HG03108 (cell line): ENCODE results near the gene IZUMO1.

Source experiments
- ATAC-seq: cut with Tn5 transposase; IDR thresholded peaks from one replicate; pipeline ENCODE4 v1.9.1; 2021; ENCODE audit warnings: moderate library complexity; ENCODE audit not compliant: unreplicated experiment

Gene IZUMO1

DNA sequence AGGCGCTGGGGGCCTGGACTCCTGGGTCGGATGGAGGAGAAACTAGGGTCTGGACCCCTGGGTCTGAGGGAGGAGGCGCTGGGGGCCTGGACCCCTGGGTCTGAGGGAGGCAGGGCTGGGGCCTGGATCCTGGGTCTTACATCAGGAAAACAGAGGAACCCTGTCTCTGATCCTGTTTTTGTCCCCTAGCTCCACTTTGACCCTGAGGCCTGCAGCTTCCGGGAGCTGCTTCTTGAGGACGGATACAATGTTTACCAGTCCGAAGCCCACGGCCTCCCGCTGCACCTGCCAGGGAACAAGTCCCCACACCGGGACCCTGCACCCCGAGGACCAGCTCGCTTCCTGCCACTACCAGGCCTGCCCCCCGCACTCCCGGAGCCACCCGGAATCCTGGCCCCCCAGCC lies 11.0 kb upstream of the IZUMO1 start:
- ATAC-seq = no peak

DNA sequence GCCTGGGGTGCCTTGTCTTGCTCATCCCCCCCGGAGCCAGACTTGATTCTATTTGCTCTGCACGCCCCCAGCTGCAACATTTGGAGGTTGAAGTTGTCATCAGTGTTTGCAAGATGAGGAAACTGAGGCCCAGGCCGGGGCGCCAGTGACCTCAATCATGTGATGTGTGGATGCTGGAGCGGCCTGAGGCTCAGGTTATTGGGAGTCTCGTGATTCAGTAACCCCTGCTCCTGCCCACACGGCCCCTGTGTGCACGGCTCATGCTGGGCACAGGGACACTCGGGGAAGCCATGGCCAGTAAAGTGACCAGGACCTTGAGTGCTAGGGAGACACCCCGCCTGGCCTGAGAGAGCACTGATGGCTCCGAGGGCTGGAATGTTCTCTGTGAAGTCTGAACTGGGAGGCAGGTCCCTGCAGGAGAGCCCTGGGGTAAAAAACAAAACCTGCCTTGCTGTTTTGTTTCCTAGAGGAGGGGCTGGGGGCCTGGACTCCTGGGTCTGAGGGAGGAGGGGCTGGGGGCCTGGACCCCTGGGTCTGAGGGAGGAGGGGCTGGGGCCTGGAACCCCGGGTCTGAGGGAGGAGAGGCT lies 10.5 kb upstream of the IZUMO1 start:
- ATAC-seq = no peak

DNA sequence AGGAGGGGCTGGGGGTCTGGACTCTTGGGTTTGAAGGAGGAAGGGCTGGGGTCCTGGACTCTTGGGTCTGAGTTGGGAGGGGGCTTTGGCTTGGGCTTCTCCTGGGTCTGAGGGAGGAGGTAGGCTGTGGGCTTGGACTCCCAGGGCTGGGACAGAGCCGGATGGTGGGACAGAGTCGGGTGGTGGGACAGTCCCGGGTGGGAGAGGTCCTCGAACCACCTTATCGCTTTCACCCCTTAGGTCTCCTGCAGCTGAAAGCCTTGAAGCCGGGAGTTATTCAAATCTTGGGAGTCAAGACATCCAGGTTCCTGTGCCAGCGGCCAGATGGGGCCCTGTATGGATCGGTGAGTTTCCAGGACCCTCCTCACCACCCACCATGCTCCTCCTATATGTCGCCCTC lies 10.0 kb upstream of the IZUMO1 start:
- no peak for ATAC-seq

DNA sequence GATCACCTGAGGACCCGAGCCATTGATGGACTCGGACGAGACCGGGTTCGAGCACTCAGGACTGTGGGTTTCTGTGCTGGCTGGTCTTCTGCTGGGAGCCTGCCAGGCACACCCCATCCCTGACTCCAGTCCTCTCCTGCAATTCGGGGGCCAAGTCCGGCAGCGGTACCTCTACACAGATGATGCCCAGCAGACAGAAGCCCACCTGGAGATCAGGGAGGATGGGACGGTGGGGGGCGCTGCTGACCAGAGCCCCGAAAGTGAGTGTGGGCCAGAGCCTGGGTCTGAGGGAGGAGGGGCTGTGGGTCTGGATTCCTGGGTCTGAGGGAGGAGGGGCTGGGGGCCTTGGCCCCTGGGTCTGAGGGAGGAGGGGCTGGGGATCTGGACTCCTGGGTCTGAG lies 9.5 kb upstream of the IZUMO1 start:
- ATAC-seq = no peak

DNA sequence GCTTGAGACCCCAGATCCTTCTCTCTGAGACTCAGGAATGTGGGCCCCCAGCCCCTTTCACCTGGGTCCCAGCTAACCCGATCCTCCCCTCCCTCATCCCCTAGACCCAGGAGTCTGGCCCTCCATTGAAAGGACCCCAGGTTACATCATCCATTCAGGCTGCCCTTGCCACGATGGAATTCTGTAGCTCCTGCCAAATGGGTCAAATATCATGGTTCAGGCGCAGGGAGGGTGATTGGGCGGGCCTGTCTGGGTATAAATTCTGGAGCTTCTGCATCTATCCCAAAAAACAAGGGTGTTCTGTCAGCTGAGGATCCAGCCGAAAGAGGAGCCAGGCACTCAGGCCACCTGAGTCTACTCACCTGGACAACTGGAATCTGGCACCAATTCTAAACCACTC lies 9.1 kb upstream of the IZUMO1 start:
- ATAC-seq = no peak

DNA sequence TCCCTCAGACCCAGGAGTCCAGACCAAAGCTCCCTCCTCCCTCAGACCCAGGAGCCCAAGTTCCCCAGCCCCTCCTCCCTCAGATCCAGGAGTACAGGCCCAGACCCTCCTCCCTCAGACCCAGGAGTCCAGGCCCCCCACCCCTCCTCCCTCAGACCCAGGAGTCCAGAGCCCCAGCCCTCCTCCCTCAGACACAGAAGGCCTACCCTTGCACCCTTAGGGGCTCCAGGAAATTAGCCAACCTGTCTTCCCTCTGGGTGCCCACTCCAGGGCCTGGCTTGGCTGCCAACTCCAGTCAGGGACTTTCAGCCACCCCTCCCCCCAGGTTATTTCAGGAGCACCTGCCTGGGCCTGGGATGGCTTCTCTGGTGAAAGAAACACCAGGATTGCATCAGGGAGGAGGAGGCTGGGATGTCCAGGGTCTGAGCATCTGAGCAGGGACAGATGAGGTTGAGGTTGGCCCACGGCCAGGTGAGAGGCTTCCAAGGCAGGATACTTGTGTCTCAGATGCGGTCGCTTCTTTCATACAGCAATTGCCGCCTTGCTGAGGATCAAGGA lies 8.5 kb upstream of the IZUMO1 start, which contains the start of gene FGF21:
Gene FGF21, plus strand, starts transcription at position 441 of the 558 bp plus-strand sequence. CDS start 713 bp downstream, outside the sequence.
- no peak for ATAC-seq

DNA sequence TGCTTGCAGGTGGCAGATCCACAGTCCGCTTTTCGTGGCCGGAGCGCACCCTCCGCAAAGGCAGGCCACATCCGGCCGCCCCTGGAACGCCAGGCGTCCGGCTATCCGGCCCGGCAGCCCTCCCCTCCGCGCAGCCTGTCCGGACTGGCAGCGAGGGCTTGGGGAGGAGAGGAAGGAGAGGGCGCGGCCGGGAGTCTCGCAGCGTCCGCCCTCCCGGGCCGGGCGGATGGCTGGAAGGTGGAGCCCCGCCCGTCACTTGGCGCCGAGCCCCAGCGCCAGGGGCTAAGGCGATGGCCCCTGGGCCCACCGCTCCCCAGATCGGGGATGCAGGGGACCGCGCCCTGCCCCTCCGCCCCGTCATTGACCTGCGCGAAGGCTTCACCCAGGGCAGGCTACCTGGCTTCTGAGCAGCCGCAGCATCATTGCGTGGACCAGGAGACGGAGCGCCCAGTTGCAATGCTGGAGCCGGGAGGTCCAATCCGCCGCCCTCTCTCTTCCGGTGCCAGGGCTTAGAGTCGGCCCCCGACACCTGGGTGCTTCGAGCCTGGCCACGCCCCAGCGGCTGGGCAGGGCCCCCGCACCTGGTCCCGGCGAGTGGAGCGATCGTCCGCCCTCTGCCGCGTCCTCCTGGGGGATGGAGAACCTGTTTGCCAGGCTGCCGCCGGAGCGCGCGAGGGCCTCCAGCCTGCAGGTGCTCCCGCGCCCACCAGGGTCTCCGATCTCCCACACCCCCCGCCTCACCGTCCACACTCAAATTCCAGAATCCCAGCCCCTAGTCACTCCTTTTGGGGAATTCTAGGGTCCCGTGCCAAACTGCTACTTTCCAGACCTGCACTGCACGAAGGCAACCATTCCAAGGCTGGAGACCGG lies 6.0 kb upstream of the IZUMO1 start, which contains the start of gene FUT1:
Gene FUT1, minus strand, starts transcription at position 146 of the 870 bp plus-strand sequence. CDS start 1,360 bp downstream, outside the sequence.
- no peak for ATAC-seq

DNA sequence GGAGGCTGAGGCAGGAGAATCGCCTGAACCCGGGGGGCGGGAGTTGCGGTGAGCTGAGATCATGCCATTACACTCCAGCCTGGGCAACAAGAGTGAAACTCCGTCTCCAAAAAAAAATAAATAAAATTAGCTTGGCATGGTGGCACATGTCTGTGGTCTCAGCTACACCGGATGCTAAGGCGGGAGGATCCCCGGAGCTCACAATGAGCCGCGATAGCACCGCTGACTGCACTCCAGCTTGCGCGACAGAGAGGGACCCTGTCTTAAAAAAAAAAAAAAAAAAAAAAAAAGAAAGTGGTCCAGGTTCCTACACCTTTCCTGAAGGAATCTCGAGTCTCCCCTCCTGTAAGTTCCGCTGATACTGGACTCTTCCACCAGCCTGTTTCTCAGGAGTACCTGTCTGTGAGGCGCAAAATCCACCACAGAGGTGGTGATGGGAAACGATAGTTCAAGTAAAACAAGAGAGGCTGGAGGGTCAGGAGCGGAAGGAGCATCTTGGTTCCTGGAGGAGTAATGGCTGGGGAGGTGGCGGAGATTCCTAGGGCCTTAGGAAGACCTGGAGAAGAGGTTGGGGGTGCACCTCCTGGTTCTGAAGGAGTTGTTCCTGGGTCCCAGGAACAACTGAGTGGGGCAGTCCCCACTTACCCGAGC lies 5.3 kb upstream of the IZUMO1 start:
- ATAC-seq = no peak

DNA sequence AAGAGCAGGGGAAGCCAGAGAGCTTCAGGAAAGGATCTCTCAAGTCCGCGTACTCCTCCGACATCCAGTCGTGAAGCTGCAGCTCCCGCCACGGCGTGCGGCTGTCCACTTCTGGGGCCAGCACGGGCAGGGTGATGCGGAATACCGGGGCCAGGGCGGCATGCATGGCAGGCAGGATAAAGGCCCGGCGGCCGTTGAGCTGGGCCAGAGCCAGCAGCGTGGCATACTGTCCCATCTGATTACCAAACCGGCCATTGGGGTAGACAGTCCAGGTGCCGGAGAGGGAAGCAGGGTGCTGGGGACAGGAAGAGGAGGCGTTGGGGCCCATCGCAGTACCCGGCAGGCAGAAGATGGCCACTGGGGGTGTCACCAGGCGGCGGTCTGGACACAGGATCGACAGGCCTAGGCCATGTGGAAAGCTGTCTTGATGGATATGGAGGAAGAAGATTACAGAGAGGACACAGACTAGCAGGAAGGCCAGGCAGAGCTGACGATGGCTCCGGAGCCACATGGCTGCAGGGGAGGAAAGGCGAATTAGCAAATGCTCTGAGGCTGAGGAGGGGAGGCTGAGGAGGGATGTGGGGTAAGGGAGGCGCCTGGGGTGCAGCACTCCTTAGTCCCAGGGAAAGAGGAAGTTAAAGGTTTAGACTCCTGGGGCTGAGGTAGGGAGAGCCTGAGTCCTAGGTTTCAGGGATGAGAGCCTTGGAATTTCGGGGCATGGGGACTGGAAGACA lies 4.2 kb upstream of the IZUMO1 start:
- ATAC-seq = no peak

DNA sequence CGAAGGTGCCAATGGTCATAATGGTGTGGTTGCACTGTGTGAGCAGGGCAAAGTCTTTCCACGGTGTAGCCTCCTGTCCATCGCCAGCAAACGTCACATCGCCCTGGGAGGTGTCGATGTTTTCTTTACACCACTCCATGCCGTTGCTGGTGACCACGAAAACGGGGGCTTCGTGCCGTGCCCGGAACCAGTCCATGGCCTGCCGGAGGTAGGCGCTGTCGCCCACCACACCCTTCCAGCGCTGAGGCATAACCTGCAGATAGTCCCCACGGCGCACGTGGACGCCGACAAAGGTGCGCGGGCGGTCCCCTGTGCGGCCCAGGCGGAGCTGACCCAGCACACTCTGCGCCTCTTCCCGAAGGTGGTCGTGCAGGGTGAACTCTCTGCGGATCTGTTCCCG lies 3.6 kb upstream of the IZUMO1 start:
- ATAC-seq = no peak

DNA sequence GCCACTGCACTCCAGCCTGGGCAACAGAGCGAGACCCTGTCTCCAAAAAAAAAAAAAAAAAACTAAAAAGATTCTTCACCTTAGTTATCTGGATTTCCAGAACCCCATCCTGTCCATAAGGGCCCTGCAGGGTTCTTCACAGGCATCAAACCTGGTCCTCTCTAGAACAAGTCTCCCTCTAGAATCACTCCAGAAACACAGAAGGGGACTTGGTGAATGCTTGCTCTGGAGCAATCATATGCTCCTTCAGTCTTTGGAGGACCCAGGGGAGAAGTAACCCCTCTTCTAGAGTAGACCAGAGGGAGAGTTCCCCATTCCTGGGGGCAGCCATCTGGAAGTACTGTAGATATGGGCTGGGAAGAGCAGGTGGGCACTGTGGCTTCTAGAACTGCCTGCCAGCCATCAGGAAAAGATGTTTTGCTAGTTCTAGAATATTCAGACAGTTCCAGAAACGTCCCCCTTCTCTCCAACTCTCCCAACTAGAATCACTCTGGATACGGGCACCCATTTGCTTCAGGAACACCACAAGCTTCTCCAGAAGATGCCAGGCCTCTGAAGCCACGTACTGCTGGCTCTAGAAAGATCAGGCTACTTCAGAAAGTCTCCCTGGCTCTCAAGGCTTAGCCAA lies 3.0 kb upstream of the IZUMO1 start:
- no peak for ATAC-seq

DNA sequence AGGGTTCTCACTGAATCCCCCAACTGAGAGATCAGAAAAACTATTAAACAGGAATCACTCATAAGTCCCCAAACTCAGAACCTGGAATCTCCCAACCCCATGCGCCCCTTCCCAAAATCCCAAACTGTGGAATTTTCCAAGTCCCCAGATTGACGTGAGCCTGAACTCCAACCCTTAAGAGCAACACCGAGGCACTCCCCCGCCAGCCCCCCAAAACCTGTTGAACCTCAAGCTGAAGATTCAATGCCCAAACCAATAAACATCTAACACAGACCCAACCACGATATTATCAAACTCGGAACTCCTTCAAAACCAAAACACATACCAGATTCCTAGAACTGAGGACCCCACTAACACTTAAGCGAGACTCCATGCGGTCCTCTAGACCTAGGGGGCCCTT lies 599 bp downstream of the IZUMO1 start:
- no peak for ATAC-seq

DNA sequence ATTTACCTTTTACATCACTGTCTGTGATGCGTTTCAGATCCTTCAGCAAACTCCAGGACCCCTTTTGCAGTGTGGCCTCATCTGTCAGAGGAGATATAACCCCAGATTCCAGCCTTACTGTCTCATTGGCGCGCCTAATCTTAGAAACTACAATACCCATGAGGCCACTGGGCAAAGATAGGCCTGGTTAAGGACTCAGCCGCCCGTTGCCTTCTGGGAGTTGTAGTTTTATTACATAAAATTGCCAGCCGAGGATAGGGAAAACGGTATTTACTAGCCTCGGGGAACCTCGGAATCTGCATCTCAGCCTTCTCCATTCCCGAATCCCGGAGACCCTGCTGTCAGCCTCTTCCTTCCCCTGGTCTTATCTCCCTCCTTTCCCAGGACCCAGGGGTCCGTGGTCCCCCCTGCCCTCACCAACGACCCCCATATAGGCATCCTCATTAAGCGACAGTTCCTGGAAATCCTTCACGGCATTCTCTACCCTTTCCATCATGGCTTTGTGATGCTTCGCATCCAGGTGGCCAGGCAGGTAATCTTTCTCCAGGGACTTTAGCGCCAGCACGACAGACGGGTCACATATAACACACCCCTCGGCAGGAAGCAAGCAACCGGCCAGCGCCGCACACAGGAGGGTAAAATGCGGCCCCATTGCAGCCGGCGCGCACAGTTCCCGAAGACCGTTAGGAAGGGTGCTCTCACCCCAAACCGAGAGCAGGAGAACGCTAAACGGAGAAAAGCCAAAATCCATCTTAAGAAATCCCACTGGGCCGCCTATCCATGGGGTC lies 1.3 kb downstream of the IZUMO1 start:
- ATAC-seq = no peak

DNA sequence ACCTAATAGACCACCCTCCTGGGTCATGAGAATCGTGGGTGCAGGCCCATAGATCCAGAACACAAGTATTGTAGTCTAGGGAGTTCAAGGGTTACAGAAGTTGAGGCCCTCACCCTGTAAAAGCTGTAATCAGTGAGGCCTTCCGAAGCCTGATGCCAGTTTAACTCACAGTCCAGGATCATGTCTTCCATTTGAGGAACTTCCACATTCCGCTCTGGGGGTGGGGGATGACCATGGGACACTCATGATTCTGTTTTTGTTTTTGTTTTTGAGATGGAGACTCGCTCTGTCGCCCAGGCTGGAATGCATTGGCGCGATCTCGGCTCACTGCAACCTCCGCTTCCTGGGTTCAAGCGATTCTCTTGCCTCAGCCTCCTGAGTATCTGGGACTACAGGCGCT lies 4.6 kb downstream of the IZUMO1 start:
- no peak for ATAC-seq

DNA sequence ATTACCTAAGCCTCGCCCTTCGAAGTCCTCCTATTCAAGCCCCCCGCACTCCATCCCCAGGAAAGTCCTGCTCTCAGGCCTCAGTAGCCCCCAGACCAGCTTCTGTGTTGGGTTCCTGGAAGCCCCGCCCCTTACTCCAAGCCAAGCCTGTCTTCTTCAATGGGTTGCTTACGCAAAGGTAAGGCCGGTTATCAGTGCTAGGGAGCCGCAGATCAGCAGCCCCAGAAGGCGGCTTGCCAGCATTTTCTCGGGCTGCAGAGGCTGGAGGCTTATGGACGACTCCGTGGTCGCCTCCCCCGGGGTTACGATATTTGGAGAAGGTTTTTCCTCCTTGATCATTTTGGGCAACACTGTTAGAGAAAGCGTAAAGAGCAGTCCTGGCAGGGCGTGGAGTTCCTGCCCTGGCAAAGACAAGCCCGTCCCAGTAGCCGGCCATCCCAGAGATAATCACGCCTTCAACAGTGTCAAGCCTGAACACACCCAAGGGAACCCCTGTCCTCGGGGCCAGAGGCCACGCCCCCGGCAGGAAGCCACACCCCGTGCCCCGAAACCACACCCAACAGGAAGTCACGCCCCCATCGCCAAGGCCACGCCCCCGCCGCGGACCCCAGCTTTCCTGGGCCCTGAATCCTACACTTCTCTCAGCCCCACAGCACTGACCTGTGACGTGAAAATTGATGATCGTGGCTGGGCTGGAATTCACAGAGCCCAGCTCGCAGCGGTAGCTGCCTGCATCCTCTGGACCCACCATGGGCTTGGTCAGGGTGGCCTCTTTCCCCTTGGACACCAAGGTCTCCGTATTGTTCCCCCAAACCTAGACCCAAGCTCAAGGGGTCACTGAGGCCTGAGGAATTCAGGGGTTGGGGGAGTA lies 5.3 kb downstream of the IZUMO1 start:
- no peak for ATAC-seq

DNA sequence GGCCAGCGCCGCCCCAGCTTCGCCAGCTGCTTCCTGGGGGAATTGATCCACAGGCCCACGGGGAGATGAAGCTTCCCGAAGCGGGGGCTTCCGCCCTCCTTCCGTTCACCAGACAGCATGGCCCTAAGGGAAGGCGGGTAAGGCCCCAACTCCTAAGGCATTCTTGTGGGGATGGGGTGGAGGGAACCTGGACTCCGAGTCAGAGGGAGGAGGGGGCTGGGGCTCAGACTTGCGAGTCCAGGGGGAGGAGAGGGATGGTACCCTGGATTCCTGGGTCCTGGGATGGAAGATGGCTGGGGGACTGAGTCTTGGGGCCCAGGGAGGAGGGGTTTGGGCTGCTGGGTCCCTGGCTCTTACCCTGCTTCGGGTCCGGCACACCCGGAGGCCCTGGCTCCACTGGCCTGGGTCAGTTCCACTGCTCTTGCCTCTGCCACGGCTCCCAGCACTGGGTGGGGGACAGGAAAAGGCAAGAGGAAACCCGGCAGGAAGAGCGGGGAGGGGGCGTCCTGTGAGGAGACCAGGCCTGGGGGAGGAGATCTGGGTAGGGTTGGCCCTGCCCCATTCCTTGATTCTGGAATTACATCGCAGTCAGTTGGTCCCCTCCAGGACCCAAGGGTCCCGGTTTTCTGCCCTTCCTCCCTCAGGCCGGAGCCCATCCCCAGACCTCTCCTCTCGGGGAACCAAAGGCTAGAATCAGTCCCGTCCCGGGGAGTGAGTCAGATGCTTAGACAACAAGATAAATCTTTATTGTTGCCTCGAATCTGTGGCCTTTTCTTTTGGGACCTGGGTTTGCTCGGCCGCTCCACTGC lies 6.3 kb downstream of the IZUMO1 start, which contains the start of gene RASIP1:
Gene RASIP1, minus strand, starts transcription at position 447 of the 809 bp plus-strand sequence. Its CDS starts 328 bp downstream, at position 119.
- no peak for ATAC-seq

DNA sequence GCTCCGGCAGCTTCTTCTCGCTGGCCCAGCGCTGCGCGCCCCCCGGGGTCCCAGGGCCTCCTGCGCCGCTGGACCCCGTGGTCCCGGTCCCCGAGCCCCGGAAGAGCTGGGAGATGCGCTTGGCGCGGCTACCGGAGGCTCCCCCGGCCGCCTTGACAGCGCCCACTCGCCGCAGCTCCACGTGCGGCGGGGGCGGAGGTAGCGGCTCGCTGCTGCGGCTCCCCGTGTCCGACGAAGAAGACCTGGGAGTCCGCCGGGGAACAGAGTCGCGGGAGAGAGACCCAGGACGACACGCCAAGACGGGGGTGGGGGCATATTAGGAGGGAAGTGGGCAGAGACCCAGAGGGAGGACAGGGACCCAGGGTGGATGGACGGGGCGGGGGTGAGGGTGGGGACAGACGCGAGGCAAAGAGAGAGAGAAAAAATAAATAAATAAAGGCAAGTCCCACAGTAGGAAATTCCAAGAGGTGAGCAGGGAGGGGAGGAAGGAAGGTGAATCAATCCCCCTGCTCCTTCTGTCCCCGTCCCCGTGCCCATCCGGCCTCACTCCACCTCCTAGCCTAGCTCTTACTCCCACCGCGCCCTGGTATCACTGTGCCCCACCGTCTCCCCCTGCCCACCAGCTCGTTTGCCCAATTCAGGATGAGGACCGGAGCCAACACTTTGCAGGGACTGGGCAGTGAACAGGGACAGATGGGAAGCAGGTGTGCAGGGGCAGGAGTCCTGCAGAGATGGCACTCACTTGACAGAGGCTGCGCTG lies 7.1 kb downstream of the IZUMO1 start:
- no peak for ATAC-seq
